Measurements from ENCODE around the gene ADK. TPM values are rescaled to one million over a fixed set of nuclear protein-coding genes. Genes with fewer than 3 reads are reported as not detected.

ADK gene
- total and polyA plus RNA-seq, 2 experiments from 2014 or later, result 39.9 to 53.0 TPM

GRCh38 chr10:74140553-74140952 lies 10.5 kb upstream of the ADK start:
- H2AFZ ChIP-seq, result no peak overlapping the region
- H3K27ac ChIP-seq (ENCODE audit: low read depth), result no peak overlapping the region
- no peaks in the 10 kb centered on the region for H3K4me1 Mint-ChIP-seq

More at GRCh38 chr10:74140553-74140952, 10.5 kb upstream of the ADK start:
- H3K4me3 ChIP-seq, result no peak overlapping the region
- Mint-ChIP-seq H3K27ac (no peak overlapping the region), H3K9me3 (no peaks in the 10 kb centered on the region), H3K27me3 (ENCODE audit: insufficient read depth, low read depth, poor library complexity) (peaks cover 2% of the 10 kb centered on the region), H3K36me3 (ENCODE audit: low read depth) (peaks cover 21% of the 10 kb centered on the region; the same call in 2 of the 3 replicates), H3K4me3 (no peak overlapping the region)
- DNase-seq (ENCODE audit: low spot score), result no peak
- H4K20me1 ChIP-seq (replicated peaks; ENCODE audit: insufficient read depth), result no peaks in the 10 kb centered on the region; the same call in 1 of the 2 replicates
- H3K79me2 ChIP-seq (replicated peaks; ENCODE audit: insufficient read depth), result peaks cover 39% of the 10 kb centered on the region
- peaks cover 14% of the 10 kb centered on the region; the same call in 1 of the 2 replicates for H3K36me3 ChIP-seq (ENCODE audit: insufficient read depth)
- no peaks in the 10 kb centered on the region for H3K27me3 ChIP-seq (ENCODE audit: insufficient read depth)
- H3K4me2 ChIP-seq, result no peak overlapping the region
- TF ChIP-seq JUNB (IDR thresholded peaks at IDR 0.05; ENCODE audit: unreplicated experiment), result no peak
- TF ChIP-seq CTCF (conservative IDR thresholded peaks at IDR 0.05; ENCODE audit: low read depth in 2 of 2), result no peak
- TF ChIP-seq NANOG (IDR thresholded peaks at IDR 0.05; ENCODE audit: borderline replicate concordance), result no peak
- no peak for TF ChIP-seq STAT1 (IDR thresholded peaks at IDR 0.05; ENCODE audit: unreplicated experiment)
- TF ChIP-seq EZH2 (IDR thresholded peaks at IDR 0.05; ENCODE audit: low read depth, unreplicated experiment), result no peak
- no peak for TF ChIP-seq ETS1 (IDR thresholded peaks at IDR 0.05)
- no peak for TF ChIP-seq EZH2phosphoT487 (IDR thresholded peaks at IDR 0.05; ENCODE audit: unreplicated experiment)
- no peak for TF ChIP-seq CREB1 (CRISPR knock-in tag; IDR thresholded peaks at IDR 0.05; ENCODE audit: low read depth)
- no peak for TF ChIP-seq ZNF462 (CRISPR knock-in tag; IDR thresholded peaks at IDR 0.05)
- TF ChIP-seq ZNF114 (CRISPR knock-in tag; IDR thresholded peaks at IDR 0.05), result no peak
- TF ChIP-seq ZNF331 (CRISPR knock-in tag; IDR thresholded peaks at IDR 0.05; ENCODE audit: low read depth), result no peak
- no peak for TF ChIP-seq POLR2AphosphoS5 (IDR thresholded peaks at IDR 0.05; ENCODE audit: low read depth)
- no peak for TF ChIP-seq REST (IDR thresholded peaks at IDR 0.05; ENCODE audit: unreplicated experiment)
- ATAC-seq, result no peak
- H3K4me1 ChIP-seq (ENCODE audit: insufficient read depth), result no peaks in the 10 kb centered on the region
- H3K9me2 ChIP-seq (ENCODE audit: insufficient read depth), result no peaks in the 10 kb centered on the region
- no peaks in the 10 kb centered on the region for H3F3A ChIP-seq (replicated peaks; ENCODE audit: low read depth)
